ENCODE results near the gene RPL28.

The RPL28 gene

GRCh38 chr19:55385724-55386492, at the start of gene RPL28:
RPL28 (plus strand) TSS chr19:55385932; CDS start chr19:55386358, 426 bp downstream.
- peak; percentile 99 for DNase-seq (ENCODE audit: low spot score)

- no peak for DNase-seq (ENCODE audit: low spot score)
Measured at GRCh38 chr19:55336101-55336500, 49.6 kb upstream of the RPL28 start.

- DNase-seq (ENCODE audit: low spot score): peak; percentile 100
Measured at GRCh38 chr19:55339105-55339888, 46.4 kb upstream of the RPL28 start, which contains the start of gene KMT5C. KMT5C (plus strand) TSS chr19:55339876; CDS start chr19:55341937, 2,061 bp downstream.

DNA sequence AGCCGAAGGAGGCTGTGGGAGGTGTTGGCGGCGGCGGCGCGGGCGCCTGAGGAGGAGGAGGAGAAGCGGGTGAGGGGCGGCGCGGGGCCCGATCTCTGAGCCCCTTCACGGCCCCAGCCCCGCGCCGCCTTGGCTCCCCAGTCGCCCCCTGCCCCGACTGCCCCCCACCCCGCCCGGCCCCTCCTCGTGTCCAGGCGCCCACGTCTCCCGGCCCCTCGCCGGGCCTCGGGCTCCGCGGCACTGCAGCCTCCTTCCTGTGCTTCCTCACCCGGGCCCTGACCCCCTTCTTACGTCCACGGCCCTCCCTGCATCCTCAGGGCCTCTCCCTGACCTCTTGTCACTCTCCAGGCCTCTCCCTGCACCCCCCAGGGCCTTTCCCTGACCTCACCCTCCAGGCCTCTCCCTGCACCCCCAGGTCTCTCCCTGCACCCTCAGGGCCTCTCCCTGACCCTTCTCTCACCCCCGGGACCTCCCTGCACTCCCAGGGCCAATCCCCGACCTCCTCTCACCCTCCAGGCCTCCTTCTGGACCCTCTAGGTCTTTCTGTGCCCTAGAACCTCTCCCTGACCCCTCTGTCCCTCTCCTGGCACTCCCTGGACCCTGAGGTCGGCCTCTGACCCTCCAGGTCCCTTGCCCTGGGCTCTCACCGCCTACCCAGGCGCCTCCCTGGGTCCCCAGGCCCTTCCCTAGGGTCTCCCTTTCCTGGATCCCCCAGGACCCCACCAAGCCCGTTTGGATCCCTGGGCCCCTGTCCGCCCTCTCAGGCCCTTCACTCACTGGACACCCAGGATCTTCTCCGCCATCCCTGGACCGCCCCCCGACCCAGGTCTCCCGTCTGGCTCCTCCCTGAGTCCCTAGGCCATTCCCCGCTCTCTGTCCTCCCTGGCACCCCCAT, 45.6 kb upstream of the RPL28 start:
- DNase-seq (ENCODE audit: low spot score): no peak

GRCh38 chr19:55340784-55341147, 45.0 kb upstream of the RPL28 start:
- no peak for DNase-seq (ENCODE audit: low spot score)

GRCh38 chr19:55341171-55341588, 44.6 kb upstream of the RPL28 start:
- DNase-seq (ENCODE audit: low spot score): peak; percentile 69

DNA sequence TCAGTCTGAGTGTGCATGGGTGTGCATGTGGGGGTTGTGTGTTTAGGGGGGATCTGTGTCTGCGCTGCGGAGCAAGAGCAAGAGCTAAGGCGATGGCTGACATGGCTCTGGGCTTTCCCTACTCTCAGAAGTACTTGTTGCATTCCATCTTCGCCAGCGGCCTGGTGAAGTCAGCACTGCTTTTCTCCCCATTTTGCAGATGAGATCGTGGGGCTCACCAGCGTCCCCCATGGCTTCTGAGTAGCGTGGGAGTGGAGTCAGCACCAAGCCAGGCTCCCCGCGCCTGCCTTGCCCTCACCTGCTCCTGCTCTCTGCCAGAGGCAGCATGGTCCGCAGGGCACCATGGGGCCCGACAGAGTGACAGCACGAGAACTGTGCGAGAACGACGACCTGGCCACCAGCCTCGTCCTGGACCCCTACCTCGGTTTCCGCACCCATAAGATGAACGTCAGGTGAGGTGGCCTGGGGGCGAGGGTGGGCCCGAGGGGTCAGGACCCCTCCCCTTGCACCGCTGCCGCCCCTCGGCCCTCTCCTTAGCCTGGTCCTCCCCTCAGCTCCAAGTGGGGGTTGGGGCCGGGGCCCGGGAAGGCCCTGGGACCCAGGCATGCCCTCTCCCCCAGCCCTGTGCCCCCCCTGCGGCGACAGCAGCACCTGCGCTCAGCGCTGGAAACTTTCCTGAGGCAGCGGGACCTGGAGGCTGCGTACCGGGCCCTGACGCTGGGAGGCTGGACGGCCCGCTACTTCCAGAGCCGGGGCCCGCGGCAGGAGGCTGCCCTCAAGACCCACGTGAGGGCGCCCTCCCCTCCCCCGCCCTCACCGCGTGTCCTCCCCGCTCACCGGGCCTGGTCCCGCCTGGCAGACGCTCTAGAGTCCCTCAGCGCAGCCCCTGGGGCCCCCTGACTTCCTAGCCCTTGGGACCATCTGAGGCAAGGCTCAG, 43.9 kb upstream of the RPL28 start:
- no peak for DNase-seq (ENCODE audit: low spot score)

GRCh38 chr19:55344444-55344843, 41.3 kb upstream of the RPL28 start:
- DNase-seq (ENCODE audit: low spot score): peak; percentile 48

DNA sequence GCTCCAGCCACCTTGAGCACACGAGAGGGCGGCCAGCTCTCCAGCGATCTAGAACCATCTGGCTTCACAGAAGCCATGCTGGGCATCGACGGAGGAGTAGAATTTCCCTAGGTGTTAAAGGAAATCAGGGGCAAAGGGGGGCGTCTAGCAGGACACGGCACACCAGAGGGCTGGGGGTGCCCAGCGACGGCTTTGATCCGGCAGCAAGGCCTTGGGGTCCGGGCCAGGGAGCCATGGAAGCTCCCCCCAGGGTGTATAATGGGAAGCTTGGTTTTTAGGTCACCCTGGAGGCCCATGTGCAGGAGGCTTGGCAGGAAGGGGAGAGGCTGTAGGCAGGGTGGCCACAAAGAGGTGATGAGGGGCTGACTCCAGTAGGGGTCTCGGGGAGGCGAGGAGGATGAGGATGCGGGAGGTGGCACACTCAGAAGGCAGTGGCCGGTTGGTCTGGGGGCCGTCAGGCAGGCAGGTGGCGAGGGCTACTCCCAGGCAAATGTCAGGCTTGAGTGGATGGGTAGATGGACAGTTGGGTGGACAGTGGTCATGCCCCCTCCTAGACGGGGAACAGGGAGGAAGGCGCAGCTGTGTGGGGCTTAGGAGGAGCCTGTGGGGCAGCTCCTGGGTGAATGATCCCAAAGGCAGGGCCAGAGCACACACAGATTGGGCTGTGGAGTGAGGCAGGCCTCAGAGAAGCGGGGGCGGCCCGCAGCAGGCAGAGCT, 40.5 kb upstream of the RPL28 start:
- DNase-seq (ENCODE audit: low spot score): no peak

- DNase-seq (ENCODE audit: low spot score): no peak
Measured at GRCh38 chr19:55345818-55346724, 39.7 kb upstream of the RPL28 start.

GRCh38 chr19:55346725-55347441, 38.8 kb upstream of the RPL28 start:
- no peak for DNase-seq (ENCODE audit: low spot score)

DNA sequence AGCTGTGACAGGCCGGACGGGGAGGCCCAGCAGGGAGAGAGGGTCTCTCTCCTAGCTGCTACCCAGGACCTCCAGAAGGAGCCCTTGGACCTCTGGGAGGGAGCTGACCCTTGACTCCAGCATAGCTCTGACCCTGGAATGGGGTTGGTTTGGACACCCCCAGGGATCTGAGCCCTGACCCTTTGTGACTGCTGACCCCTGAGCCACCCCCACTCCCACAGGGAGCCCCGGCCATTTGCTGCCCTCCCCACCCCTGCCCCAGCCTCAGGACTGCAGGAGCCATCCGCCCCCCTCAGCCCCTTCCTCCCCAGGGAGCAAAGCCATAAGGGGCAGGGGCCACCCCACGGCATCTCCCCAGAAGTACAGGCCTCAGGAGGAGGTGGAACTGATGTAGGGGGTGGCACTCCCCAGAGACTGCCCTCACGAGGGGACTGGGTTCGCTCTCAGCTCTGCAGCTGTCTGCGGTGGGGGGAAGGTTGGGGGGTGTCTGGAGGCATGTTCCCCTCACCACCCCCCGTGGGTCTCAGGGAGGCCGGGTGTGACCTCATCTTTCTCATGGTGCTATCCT, 38.2 kb upstream of the RPL28 start:
- no peak for DNase-seq (ENCODE audit: low spot score)

DNA sequence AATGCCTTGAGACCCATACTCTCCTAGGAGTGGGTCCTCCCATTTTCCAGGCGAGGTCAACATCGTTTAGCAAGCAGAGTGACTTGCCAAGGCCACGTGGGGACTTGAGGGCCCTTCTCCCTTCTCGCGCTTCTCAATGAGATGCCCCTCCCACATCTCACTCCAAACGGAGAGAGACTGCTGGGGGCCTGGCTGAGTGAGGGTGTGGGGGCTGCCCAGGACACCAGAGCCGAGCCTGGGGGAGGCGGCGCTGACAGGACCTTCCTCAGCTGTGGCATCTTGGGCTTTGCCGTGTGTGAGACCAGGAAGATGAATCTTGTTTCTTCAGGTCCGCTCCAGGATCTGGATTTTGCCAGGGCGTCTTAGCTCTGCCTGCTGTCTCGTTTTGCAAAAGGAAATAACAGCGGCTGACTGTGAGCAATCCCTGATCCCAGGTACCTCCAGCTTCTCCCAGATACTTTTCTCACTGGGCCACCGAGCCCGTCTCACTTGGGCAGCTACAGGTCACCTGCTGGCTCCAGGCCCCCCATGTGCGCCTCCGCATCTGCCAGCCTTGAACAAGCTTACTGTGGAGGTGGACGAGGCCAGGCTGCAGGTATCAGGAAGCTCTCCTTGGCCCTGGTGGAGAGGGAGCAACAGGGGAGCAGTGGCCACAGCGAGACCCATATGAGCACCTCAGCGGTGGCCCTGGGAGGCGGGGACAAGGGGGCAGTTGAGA, 37.3 kb upstream of the RPL28 start:
- DNase-seq (ENCODE audit: low spot score): no peak

- no peak for DNase-seq (ENCODE audit: low spot score)
Measured at GRCh38 chr19:55350620-55351315, 35.0 kb upstream of the RPL28 start.

GRCh38 chr19:55352040-55352439, 33.7 kb upstream of the RPL28 start:
- DNase-seq (ENCODE audit: low spot score): no peak

DNA sequence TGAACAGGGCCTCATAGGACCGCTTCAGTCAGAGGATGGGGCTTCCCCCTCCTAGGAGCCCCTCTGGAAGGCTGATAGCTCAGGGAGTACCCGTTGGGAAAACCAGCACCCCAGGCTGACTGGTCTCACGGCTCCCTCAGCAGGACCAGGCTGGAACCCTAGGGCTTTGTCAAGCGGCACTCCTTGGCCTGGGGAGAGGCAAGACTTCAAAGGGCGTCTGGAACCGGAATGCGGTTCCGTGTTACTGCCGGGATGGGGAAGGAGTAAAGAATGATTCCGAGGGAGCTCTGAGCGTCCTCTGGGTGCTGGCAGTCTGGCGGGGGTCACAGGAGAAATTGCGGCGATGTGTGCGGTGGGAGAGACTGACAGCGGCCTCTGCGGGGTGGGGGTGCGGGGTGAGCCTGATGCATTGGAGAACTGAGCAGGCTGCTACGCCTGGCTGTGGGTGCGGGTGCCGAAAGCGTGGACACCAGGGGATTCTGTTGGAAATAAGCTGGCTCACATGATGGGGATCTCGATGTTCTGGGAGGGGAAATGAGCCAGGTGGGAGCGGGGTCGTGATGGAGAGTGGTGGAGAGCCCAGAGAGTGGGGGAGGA, 33.1 kb upstream of the RPL28 start:
- DNase-seq (ENCODE audit: low spot score): no peak
